GM12878 (cell line): Measurements from ENCODE around the gene MYB. TPM values are rescaled to one million over a fixed set of nuclear protein-coding genes. Genes with fewer than 3 reads are reported as not detected.

Source experiments
- CEBPB ChIP-seq, 2 experiments: fragments of 150-350 bp in 1 of 2; IDR thresholded peaks; 2 replicates each; pipeline ENCODE4 v1.6.1; 2012 to 2014; ENCODE audit warnings: low read depth in 2 of 2, low read length in 2 of 2, borderline replicate concordance in 1 of 2, inconsistent platforms in 1 of 2
- ETV6 ChIP-seq, 2 experiments: fragments of 450-650 bp in 1 of 2; IDR thresholded peaks in 1 of 2; conservative IDR thresholded peaks in 1 of 2; 2 replicates each; pipeline ENCODE4 v1.6.1; 2014; ENCODE audit warnings: antibody characterized with exemption in 1 of 2, borderline replicate concordance in 1 of 2, low read depth in 1 of 2, mild to moderate bottlenecking in 1 of 2, moderate library complexity in 1 of 2
- FOXK2 ChIP-seq: fragments of 450-650 bp; IDR thresholded peaks from 2 replicates; pipeline ENCODE4 v1.6.1; 2017; ENCODE audit warnings: mild to moderate bottlenecking, moderate library complexity
- MEF2A ChIP-seq: IDR thresholded peaks from 2 replicates; pipeline ENCODE4 v1.6.1; 2011; ENCODE audit warnings: low read depth, mild to moderate bottlenecking, low read length, moderate library complexity; ENCODE audit not compliant: insufficient read depth
- MYC ChIP-seq: IDR thresholded peaks from 2 replicates; pipeline ENCODE4 v1.6.1; 2011; ENCODE audit warnings: mild to moderate bottlenecking, low read length, moderate library complexity, inconsistent platforms; ENCODE audit not compliant: insufficient read depth, insufficient replicate concordance, insufficient read length, severe bottlenecking
- NFYA ChIP-seq: IDR thresholded peaks from 2 replicates; pipeline ENCODE4 v1.6.1; 2011; ENCODE audit warnings: low read depth, mild to moderate bottlenecking, low read length, improper control_type of control experiment, borderline replicate concordance
- SRF ChIP-seq, 2 experiments: IDR thresholded peaks; 2 replicates each; pipeline ENCODE4 v1.6.1; 2011; ENCODE audit warnings: low read depth in 2 of 2, low read length in 2 of 2, mild to moderate bottlenecking in 1 of 2, moderate library complexity in 1 of 2
- STAT1 ChIP-seq: fragments of 450-650 bp; conservative IDR thresholded peaks from 2 replicates; pipeline ENCODE4 v1.6.1; 2014; ENCODE audit warnings: antibody characterized with exemption, mild to moderate bottlenecking
- TCF12 ChIP-seq: IDR thresholded peaks from 2 replicates; pipeline ENCODE4 v1.6.1; 2011; ENCODE audit warnings: low read depth, mild to moderate bottlenecking, low read length
- TCF3 ChIP-seq: IDR thresholded peaks from 2 replicates; pipeline ENCODE4 v1.6.1; 2012; ENCODE audit warnings: low read depth, mild to moderate bottlenecking, low read length, borderline replicate concordance; ENCODE audit not compliant: insufficient read depth
- polyA plus RNA-seq, 11 experiments: library from polyadenylated mRNA; depleted of rRNA in 4 of 11; unstranded in 6 of 11; stranded (reverse) in 5 of 11; fragments of >200 nt; fragmentation: Nextera tagmentation in 4 of 11; fragmentation: Illumina TruSeq in 1 of 11; extraction: Ambion mirVana in 4 of 11; extraction: Trizol in 1 of 11; gene quantifications; 1 replicate in 1 of 11; 2 replicates in 10 of 11; pipeline versions ENCODE4 v1.2.1 to v1.2.3, GENCODE V29; 2011 to 2016; ENCODE audit warnings: inconsistent platforms in 2 of 11, missing spikeins in 2 of 11, low read depth in 1 of 11
- total RNA-seq, 4 experiments: library from RNA; depleted of rRNA in 3 of 4; stranded (reverse); fragments of >200 nt in 3 of 4; fragmentation: Illumina TruSeq in 1 of 4; extraction: Trizol in 1 of 4; gene quantifications; 2 replicates each; pipeline versions ENCODE4 v1.2.1 to v1.2.3, GENCODE V29; 2013 to 2021
- TF ChIP-seq, protein P1 (sequence below): fragments of 450-650 bp; IDR thresholded peaks from 2 replicates; pipeline ENCODE4 v1.6.1; 2017; ENCODE audit warnings: mild to moderate bottlenecking, moderate library complexity
- TF ChIP-seq, protein P2 (sequence below): fragments of 450-650 bp; IDR thresholded peaks from 2 replicates; pipeline ENCODE4 v1.6.1; 2017; ENCODE audit warnings: mild to moderate bottlenecking, low read depth, inconsistent platforms; ENCODE audit not compliant: poor library complexity, severe bottlenecking
- TF ChIP-seq, protein P3 (sequence below): fragments of 450-650 bp; conservative IDR thresholded peaks from 2 replicates; pipeline ENCODE4 v1.6.1; 2017; ENCODE audit warnings: mild to moderate bottlenecking, moderate library complexity
- TF ChIP-seq, protein P4 (sequence below): IDR thresholded peaks from 2 replicates; pipeline ENCODE4 v1.6.1; 2011; ENCODE audit warnings: low read depth, low read length, improper control_type of control experiment, borderline replicate concordance
- TF ChIP-seq, protein P5 (sequence below): IDR thresholded peaks from 2 replicates; pipeline ENCODE4 v1.6.1; 2011; ENCODE audit warnings: borderline replicate concordance, low read depth, mild to moderate bottlenecking, moderate library complexity, low read length; ENCODE audit not compliant: insufficient read depth, poor library complexity, severe bottlenecking

The MYB gene
- total and polyA plus RNA-seq, 10 of the 15 experiments (the other 5 are each of a cell fraction or from before 2014, with no cell fraction given), result 7.0 to 29.8 (median 21.5) TPM

DNA sequence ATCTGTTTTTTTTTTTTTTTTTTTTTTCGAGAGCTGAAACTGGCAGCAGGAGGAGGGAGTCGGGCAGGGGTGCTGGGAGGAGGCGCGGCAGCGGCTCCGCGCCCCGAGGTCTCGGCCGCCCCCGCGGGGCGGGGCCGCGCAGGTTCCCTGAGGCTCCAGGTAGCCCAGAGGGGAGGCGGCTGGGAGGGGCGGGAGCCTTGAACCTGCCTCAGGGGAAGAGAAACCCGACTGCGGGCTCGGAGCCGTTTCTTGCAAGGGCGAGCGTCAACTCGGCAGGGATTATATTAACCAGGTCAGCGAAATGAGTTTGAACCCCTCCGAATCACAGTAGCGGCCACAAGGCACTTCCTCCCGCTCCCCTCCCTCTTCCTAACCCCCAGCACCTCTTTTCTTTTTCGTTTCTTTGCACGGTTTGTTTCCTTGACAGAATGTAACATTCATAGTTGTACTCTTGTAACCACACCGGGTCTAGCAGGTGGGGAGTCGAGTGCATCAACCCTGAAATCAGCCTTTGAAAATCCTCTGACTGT is 2.0 kb downstream of the MYB start (continued):
- TF ChIP-seq, protein P1, sequence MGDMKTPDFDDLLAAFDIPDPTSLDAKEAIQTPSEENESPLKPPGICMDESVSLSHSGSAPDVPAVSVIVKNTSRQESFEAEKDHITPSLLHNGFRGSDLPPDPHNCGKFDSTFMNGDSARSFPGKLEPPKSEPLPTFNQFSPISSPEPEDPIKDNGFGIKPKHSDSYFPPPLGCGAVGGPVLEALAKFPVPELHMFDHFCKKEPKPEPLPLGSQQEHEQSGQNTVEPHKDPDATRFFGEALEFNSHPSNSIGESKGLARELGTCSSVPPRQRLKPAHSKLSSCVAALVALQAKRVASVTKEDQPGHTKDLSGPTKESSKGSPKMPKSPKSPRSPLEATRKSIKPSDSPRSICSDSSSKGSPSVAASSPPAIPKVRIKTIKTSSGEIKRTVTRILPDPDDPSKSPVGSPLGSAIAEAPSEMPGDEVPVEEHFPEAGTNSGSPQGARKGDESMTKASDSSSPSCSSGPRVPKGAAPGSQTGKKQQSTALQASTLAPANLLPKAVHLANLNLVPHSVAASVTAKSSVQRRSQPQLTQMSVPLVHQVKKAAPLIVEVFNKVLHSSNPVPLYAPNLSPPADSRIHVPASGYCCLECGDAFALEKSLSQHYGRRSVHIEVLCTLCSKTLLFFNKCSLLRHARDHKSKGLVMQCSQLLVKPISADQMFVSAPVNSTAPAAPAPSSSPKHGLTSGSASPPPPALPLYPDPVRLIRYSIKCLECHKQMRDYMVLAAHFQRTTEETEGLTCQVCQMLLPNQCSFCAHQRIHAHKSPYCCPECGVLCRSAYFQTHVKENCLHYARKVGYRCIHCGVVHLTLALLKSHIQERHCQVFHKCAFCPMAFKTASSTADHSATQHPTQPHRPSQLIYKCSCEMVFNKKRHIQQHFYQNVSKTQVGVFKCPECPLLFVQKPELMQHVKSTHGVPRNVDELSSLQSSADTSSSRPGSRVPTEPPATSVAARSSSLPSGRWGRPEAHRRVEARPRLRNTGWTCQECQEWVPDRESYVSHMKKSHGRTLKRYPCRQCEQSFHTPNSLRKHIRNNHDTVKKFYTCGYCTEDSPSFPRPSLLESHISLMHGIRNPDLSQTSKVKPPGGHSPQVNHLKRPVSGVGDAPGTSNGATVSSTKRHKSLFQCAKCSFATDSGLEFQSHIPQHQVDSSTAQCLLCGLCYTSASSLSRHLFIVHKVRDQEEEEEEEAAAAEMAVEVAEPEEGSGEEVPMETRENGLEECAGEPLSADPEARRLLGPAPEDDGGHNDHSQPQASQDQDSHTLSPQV, result no peak
- 0 out of 2 replicates have a peak, but pooled peaks have one; percentile 77 for TF ChIP-seq MEF2A
- TF ChIP-seq TCF12, result no peak; the same call in 1 of the 2 replicates
- TF ChIP-seq SRF (IDR thresholded peaks at IDR 0.05; ENCODE audit: low read depth in 2 of 2, low read length in 2 of 2), result 0 out of 4 replicates have a peak, but pooled peaks of 1 of the 2 experiments have one; percentile 4
- TF ChIP-seq CEBPB (IDR thresholded peaks at IDR 0.05; ENCODE audit: borderline replicate concordance in 1 of 2, low read depth in 2 of 2, low read length in 2 of 2), result no peak
- TF ChIP-seq MYC, result no peak
- TF ChIP-seq, protein P2, sequence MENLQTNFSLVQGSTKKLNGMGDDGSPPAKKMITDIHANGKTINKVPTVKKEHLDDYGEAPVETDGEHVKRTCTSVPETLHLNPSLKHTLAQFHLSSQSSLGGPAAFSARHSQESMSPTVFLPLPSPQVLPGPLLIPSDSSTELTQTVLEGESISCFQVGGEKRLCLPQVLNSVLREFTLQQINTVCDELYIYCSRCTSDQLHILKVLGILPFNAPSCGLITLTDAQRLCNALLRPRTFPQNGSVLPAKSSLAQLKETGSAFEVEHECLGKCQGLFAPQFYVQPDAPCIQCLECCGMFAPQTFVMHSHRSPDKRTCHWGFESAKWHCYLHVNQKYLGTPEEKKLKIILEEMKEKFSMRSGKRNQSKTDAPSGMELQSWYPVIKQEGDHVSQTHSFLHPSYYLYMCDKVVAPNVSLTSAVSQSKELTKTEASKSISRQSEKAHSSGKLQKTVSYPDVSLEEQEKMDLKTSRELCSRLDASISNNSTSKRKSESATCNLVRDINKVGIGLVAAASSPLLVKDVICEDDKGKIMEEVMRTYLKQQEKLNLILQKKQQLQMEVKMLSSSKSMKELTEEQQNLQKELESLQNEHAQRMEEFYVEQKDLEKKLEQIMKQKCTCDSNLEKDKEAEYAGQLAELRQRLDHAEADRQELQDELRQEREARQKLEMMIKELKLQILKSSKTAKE, result peak; percentile 65
- no peak for TF ChIP-seq STAT1
- TF ChIP-seq NFYA, result no peak
- TF ChIP-seq ETV6 (conservative IDR thresholded peaks at IDR 0.05 in 1 of 2, IDR thresholded peaks at IDR 0.05 in 1 of 2; ENCODE audit: borderline replicate concordance in 1 of 2, low read depth in 1 of 2), result peak in 1 of 2 experiments; percentile 93; a peak in 2 of 4 replicates
- TF ChIP-seq TCF3, result peak; percentile 85; the same call in 1 of the 2 replicates
- TF ChIP-seq, protein P3, sequence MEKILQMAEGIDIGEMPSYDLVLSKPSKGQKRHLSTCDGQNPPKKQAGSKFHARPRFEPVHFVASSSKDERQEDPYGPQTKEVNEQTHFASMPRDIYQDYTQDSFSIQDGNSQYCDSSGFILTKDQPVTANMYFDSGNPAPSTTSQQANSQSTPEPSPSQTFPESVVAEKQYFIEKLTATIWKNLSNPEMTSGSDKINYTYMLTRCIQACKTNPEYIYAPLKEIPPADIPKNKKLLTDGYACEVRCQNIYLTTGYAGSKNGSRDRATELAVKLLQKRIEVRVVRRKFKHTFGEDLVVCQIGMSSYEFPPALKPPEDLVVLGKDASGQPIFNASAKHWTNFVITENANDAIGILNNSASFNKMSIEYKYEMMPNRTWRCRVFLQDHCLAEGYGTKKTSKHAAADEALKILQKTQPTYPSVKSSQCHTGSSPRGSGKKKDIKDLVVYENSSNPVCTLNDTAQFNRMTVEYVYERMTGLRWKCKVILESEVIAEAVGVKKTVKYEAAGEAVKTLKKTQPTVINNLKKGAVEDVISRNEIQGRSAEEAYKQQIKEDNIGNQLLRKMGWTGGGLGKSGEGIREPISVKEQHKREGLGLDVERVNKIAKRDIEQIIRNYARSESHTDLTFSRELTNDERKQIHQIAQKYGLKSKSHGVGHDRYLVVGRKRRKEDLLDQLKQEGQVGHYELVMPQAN, result peak; percentile 92
- no peak for TF ChIP-seq FOXK2
- TF ChIP-seq, protein P4, sequence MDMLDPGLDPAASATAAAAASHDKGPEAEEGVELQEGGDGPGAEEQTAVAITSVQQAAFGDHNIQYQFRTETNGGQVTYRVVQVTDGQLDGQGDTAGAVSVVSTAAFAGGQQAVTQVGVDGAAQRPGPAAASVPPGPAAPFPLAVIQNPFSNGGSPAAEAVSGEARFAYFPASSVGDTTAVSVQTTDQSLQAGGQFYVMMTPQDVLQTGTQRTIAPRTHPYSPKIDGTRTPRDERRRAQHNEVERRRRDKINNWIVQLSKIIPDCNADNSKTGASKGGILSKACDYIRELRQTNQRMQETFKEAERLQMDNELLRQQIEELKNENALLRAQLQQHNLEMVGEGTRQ, result no peak
- TF ChIP-seq, protein P5, sequence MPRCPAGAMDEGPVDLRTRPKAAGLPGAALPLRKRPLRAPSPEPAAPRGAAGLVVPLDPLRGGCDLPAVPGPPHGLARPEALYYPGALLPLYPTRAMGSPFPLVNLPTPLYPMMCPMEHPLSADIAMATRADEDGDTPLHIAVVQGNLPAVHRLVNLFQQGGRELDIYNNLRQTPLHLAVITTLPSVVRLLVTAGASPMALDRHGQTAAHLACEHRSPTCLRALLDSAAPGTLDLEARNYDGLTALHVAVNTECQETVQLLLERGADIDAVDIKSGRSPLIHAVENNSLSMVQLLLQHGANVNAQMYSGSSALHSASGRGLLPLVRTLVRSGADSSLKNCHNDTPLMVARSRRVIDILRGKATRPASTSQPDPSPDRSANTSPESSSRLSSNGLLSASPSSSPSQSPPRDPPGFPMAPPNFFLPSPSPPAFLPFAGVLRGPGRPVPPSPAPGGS, result peak; percentile 77
